NOMO-1 treated with DMSO at 0.1 percent for 48 hours (cell line): ENCODE data around the gene NPAS3.

Experiments used
- DNase-seq: peaks from one replicate; lab custom pipeline; 2025; ENCODE audit not compliant: unreplicated experiment; lab: John Stamatoyannopoulos, UW

NPAS3 gene

GRCh38 chr14:33241331-33241730, 302.7 kb downstream of the NPAS3 start:
- DNase-seq = no peak

- no peak for DNase-seq
Observed at GRCh38 chr14:33249233-33249820, 310.6 kb downstream of the NPAS3 start.

- DNase-seq = no peak
Observed at GRCh38 chr14:33250963-33251362, 312.3 kb downstream of the NPAS3 start.

GRCh38 chr14:33254342-33254741, 315.7 kb downstream of the NPAS3 start:
- no peak for DNase-seq

DNA sequence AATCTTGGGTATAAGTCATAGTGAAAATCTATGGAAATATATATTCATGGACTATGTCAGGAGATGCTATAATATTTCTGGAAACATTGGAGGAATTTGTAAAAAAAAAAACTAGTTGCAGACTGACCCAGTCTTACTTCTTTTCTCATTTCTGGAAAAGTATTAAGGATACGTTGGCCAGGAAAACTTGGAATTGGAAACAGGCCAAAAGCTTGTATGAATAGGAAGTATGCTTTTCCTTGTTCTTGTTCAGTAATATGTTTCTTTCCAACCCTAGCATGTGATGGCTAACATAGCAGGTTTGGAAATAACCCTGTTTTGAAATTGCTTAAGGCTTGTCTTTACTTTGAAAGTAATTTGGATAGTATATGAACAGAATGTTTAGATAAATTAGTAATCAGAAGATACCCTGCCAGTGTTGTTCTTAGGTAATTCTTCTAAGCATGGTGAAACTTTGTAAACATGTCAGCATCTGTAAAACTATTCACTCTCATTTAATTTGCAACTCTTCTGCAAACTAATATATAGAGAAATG, 316.2 kb downstream of the NPAS3 start:
- DNase-seq = no peak

- no peak for DNase-seq
Observed at GRCh38 chr14:33257796-33258195, 319.1 kb downstream of the NPAS3 start.

DNA sequence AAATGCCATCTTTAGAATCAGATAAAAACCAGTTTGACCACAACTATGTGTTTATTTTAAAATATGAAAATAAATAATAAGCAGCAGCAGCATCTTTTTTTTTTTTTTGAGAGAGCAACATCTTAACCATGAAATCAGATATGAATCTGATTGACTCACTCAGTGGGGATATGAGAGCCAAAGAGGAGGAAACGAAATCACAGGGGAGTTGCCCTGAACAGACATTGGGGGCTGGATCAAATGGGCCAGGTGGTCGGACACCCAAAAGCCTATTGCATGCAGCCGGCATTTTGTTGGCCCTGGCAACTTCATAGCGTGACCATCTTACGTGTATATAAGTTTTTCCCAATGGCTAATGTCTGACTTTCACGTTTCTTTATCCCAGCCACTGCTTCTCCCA, 321.1 kb downstream of the NPAS3 start:
- no peak for DNase-seq

DNA sequence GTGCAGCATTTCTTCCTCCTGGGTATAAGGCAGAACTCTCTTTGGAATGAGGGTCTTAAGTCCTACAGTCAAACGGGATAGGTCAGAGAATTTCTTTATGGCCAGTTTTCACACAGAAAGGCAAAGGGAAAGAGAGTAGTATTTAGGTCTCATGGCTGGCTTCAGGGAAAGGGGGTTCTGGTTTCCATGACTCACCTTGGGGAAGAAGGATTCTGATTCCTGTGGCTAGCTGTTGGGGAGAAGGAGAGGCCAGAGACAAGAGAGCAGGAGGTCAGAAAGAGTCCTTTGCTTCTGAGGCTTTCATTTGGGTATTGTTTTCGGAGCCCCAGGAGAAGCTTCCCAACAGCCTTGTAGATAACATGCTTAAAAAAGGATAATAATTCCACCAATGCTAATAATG, 332.5 kb downstream of the NPAS3 start:
- DNase-seq = no peak

GRCh38 chr14:33271891-33272290, 333.2 kb downstream of the NPAS3 start:
- DNase-seq = no peak

- no peak for DNase-seq
Observed at GRCh38 chr14:33273978-33274377, 335.3 kb downstream of the NPAS3 start.

DNA sequence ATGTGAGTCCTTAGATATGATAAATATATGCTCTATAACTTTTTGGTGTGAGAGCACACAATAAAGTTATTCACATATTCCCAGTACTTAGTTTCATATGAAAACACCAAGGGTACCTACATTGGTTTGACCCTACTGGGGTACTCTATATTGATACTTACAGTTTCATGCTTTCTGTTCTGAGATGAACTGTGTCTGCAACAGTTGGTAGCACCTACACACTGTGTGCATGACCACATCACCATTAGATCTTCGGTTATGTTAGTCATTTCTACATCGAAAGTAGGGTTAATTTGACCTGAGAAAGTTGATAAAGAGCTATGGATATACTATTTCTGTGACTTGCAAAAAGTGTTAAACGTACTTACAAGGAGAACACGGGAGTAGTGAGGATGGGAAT, 337.2 kb downstream of the NPAS3 start:
- no peak for DNase-seq

DNA sequence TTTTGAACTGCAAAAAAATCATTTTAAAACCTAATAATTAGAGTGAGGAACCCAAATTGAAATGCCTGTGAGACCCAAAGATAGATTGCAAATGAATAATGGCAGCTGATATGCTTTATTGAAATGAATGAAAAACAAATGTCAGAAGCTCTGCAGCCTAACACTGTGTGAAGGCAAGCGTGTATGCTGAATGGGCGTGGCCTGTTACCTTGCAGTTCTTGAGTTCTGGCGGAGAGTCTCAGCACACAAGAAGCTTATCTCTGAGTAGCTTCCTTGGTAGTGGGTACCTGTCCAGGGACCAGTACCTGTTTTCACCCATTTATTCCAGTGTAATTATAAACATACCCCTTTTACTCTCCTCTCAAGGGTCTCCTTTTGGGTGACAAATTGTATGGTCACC, 341.2 kb downstream of the NPAS3 start:
- DNase-seq = no peak

GRCh38 chr14:33280646-33281045, 342.0 kb downstream of the NPAS3 start:
- DNase-seq = no peak

- no peak for DNase-seq
Observed at GRCh38 chr14:33282331-33283230, 343.9 kb downstream of the NPAS3 start.

DNA sequence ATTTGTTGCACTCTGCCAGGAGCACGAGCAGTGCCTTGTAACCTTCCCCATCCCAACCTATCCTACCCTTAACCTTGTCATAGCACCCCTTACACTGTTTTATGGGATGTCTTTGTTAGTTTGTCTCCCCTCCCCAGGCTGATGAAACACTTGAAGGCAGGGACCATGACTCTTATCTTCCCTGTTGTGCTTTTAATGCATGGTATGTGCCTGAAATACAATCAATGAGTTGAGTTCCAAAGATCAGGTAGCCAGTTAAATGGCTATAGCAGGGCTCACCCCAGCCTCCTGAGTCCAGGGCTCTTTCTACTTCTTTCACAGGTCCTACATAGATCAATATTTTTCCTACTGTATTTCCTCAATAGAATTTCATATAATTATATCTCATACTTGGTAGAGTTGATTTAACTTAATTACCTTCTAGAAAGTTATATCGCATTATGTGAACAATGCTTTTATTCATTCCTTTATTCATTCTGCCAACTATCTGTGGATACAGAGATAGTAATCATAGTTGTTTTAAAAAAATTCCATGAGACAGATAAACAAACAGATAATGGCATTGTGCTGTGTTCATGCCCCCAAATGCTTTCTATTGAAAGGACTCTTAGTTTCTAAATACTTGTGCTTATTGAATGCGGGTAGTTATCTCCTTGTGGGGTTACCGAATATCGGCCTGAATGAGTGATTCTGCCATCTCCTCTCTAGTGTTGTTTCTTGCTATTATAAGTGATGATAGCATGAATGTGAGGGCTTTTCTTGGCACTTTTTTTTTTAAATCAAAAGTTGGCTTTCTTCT, 347.4 kb downstream of the NPAS3 start:
- DNase-seq = no peak

DNA sequence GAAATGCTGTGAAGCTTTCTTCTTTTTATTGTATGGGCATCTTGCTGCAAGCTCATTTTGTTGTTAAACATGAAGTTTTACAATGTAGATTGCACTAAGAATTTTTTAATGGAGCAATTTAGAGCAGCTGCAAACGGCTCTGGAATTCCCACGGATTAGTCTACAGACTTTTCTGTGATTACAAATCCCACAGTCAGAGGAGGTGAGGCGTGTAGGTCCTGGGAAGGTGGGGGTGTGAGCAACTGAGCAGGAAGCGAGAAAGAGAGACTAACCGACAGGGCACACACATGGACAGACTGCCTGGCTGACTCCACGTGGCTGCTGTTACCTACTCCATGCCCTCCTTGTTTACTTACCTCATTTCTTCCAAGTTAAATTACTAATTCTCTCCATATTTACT, 348.5 kb downstream of the NPAS3 start:
- DNase-seq = no peak

GRCh38 chr14:33290641-33291040, 352.0 kb downstream of the NPAS3 start:
- no peak for DNase-seq

DNA sequence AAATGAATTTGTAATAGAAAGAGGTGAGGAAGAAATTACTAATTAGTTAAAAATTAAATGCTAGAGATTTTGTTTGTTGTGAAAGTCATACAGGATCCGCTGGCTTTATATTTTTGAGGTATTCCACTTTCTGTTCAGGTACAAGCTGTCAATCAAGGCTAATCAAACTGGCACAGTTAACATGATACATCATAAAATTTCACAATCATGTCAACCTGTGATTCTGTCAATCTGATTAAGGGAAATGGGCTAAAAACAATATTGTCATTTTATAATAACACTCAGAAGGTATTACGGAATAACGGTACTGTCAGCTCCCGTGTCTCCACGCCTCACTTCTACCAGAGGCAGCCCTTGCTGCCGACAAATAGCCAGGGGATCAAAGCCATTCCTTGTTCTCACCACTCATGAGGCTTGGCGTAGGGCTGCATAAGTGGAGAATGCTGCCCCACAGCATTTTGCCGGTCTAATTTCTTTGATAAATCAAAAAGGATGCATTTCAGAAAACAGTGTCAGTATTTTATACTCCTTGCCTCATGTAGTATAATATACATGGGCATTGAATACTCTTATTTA, 352.9 kb downstream of the NPAS3 start:
- DNase-seq = no peak

DNA sequence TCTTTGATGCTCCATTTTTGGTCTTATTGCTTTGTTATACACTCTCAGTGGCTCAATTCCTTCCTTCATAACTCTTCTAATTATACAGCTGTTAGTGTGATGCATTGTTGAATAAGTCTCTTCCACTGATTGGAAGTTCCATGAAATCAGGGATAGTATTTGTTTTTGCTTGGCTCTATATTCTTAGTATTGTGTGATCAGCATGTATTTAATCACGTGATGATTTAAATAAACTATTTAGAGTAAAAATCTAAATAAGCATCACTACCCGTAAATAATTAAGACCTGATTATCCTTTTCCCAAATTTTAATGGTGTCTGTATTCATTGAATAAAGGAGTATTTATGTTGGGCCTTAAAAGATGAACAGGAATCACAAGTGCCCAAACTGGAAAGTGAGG, 355.7 kb downstream of the NPAS3 start:
- no peak for DNase-seq

DNA sequence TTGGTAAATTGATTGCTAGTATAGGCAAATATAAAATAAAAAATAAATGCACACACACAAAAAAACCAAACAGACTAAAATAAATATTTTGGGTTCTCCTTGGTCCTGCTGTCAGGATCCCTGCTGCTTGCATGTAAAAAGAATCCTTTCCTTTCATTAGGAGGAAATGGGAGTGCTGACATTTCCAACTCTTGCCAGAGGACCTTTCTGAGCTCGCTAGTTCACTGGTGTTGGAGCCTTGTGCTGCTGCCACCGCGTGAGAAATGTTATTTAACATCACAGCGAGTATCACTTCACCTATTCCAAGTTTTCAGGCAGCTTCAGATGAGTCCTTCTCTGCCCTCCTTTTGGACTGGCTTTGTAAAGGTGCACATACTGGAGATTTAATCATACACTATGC, 358.9 kb downstream of the NPAS3 start:
- no peak for DNase-seq

GRCh38 chr14:33307691-33308251, 369.1 kb downstream of the NPAS3 start:
- DNase-seq = no peak
